HS-27A (cell line): ENCODE data around the gene DOCK2.

Experiments used
- DNase-seq: peaks from one replicate; pipeline ENCODE4 v3.0.0-alpha.2; 2012; ENCODE audit warnings: low read depth, missing footprints

The DOCK2 gene

GRCh38 chr5:170097934-170098333, 460.9 kb downstream of the DOCK2 start:
- DNase-seq = no peak

GRCh38 chr5:170100066-170100943, 463.2 kb downstream of the DOCK2 start:
- peak; percentile 24 for DNase-seq

DNA sequence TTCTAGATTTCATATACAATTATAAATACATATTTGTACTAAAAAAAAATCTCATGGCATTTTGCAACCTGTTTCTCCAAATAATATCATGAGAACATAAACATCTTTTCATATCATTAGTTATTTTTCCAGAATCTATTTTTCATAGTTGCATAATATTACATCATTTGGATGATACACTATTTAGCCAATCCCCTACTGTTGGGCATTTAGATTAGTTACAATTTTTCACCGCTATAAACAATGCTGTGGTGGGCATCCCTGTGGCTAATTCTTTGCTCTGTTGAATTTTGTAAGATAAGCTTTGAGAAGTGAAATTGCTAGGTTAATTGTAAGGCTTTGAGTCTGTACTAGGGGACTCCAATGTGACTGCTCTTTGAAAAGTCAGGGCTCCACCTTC, 466.4 kb downstream of the DOCK2 start:
- DNase-seq = no peak

DNA sequence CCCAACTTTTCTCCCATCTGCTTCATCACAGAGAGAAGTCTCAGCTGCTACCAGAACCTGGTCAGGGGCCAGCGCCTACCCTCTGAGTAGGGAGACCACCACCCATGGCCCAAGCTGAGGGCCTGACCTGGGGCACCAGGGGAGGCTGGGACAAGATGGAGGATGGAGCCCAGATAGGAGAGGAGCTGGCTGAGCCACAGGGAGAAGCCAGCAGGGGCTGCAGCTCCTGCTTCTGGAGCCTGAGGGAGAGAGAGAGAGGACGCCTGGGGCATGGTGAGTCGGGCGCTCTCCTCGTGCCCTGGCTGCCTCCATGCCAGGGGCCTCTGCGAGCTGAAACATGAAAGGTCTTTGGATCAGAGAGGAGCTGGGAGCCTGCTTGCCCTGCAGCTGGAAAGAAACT, 467.2 kb downstream of the DOCK2 start:
- DNase-seq = no peak

DNA sequence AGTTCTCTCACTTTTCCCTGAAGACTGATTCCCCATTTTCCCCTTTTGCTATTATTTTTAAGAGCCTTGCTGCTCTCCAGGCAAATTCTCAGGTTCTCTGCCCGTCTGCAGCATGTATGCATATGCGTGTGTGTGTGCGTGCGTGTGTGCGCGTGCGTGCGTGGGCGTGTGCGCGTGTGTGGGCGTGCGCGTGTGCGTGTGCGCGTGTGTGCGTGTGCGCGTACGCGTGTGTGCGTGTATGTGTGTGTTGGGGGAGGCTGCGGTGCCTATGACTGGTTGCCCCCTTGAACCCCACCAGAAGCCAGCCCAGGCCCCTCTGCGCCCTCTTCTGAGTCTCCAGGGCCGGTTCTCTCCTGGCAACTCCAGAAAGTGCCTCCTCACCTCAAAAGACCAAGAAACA, 467.6 kb downstream of the DOCK2 start:
- no peak for DNase-seq

GRCh38 chr5:170105642-170106611, 468.9 kb downstream of the DOCK2 start, which contains the start of gene FOXI1:
Gene FOXI1, plus strand, starts transcription at chr5:170105897. Its CDS starts 61 bp downstream, at chr5:170105958.
- no peak for DNase-seq

DNA sequence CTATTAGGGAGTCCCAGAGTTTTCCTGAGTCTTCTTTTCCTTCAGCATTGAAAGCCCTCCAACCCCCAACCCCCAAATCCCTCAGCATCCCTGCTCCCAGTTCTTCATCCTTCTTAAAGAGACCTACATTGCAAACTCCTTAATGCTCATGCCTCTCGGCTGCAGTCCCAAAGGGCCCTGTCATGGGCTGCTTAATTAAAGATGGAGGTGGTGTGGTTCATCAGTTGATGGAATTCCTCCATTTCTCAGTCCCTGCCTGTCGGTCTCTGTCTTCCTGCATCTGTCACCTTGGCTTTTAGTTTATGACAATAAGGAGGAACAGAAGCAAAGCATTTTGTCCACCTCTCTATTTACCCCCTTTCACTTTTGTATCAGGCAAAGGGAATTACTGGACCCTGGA, 470.6 kb downstream of the DOCK2 start:
- DNase-seq = no peak

GRCh38 chr5:170108266-170108785, 471.3 kb downstream of the DOCK2 start:
- DNase-seq = no peak

DNA sequence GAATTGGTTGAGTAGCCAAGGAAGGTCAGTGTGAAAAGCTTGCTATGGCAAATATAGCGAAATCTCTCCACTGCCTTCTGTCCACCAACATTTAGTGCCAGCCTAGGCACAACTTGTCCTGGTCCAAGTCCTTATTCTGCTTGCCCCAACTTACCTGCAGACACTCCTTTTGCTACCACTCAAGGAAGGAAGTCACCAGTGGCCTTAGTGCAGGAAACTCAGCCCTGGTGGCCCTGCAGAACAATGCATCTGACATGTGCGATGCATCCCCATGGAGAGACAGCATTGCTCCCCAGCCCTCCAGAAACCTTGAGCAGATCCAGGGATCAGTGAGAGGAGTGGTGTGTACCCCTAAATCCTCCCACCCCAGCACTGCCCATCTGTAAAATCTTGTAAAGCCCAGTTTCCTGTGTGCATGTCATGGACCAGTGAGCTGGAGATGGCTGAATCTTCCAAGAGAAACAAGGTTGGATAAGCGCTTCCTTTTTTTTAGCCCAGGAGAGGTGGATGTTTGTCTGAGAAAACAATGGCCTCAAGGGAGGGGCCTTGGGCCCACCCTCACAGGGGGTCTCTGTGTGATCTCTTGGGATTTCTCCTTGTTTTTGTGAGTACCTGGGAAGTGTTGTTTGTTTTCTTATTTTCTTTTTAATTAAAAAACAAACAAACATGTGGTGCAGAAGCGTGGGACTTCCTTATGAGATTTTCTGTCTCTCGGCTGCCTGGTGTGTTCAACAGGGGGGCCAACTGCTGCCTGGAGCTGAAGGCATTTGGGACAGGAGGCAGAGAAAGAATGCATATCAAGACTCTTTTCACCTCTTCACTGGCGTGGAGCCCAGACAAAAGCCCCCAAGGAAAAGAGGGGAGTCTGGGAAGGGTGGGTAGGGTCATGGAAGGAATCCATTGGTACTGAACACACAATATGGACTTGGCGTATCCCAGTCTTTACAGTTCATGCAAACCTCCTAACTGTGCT, 472.3 kb downstream of the DOCK2 start:
- no peak for DNase-seq

GRCh38 chr5:170110403-170111087, 473.5 kb downstream of the DOCK2 start:
- no peak for DNase-seq

DNA sequence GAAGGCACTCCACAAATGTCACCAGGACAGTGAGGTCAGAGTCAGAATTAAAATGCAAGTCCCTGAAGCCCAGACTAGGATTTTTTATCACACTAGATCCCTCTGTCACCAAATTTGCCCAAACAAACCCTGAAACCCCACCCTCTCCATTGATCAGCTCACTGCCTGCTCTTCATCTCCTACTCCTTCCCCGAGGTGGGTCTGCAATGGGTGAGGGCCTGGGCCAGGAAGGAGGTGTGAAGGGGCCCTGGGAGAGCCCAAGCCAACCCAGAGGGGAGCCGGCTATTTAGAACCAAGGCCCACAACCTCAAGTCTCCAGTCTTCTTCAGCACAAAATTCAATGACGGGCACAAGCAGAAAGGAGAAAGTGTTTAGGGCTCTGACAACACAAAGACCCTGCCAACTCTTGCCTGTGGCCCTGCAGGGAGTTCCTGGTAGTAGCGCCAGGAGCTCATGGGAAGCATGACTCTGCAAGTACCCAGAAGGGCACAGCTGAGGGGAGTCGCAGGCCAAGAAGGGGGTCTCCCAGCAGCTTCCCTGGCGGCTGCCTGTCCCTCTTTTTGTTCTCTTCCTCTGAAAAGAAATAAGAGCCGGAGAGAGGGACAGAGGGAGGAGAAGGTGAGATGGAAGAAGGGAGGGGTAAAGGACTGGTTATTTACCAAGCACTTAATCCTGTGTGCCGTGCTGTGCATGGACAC, 474.2 kb downstream of the DOCK2 start:
- DNase-seq = no peak

GRCh38 chr5:170112876-170113521, 475.9 kb downstream of the DOCK2 start:
- no peak for DNase-seq

GRCh38 chr5:170113522-170113900, 476.4 kb downstream of the DOCK2 start:
- DNase-seq = no peak

GRCh38 chr5:170114271-170114670, 477.2 kb downstream of the DOCK2 start:
- DNase-seq = no peak

- no peak for DNase-seq
Observed at GRCh38 chr5:170115925-170116324, 478.9 kb downstream of the DOCK2 start.

DNA sequence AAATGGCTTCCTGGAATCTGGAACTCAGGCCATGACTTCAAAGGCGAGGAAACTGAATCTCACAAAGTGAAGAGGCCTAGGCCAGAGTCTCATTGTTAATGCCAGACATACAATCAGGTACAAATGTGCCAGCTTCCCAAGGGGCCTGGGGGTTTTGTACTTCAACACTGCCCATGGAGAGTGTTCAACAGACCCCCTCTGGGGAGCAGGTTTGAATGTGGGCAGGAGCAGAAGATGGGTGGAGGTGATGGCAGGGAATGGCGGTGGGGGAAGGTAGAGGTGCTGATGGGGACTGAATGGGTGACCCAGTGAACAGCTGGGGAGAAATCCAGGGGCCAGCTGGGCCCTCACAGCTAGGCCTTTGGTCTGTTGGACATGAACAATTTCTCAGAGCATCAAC, 480.7 kb downstream of the DOCK2 start:
- no peak for DNase-seq

- DNase-seq = no peak
Observed at GRCh38 chr5:170120576-170120975, 483.5 kb downstream of the DOCK2 start.

DNA sequence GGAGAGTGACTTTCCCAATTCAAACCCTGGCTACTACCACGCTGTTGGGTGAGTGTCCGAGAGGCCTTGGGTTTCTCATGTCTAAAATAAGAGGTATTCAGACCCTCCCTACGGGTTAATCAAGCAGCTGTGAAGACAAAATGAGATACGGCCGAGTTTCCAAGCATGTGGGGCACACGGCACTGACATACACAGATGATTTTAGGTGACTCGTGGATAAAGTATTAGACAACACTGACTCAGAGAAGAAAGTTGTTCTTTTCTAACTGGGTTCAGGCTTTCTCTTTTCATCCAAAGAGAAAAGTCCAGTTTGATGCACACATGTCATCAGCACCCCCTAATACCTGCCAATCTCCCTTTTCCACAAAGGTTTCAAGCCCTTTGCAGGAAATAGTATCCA, 484.2 kb downstream of the DOCK2 start:
- no peak for DNase-seq

DNA sequence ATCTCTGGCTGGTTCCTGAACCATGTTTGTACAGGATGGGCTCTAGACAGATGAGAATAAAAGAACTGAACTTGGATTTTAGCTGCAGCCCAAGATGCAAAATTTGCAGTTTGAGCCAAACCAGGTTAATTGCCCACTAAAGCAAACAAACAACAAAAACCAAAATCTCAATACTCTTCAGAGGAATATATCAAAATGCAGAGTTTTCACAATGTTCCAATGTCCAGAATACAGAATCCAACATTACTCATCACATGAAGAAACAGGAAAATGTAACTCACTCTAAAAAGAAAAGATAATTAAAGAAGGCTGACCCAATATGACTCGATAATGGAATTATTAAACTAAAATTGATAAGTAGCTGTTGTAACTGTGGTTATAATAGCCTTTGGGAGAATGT, 489.0 kb downstream of the DOCK2 start:
- no peak for DNase-seq

DNA sequence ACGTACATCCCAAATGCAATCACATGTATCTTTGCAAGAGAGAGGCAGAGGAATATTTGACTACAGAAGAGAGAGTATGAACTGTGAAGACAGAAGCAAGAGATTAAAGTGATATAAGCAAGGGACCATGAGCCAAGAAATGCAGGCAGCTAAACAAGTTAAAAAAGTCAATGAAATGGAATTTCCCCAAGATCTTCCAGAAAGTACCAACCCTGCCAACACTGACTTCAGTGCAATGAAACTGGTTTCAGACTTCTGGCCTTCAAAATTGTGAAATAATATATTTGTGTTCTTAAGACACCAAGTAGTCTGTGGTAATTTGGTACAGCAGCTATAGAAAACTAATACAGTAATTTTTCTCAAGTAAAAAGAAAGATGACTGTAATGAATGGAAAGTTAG, 489.6 kb downstream of the DOCK2 start:
- no peak for DNase-seq
